Rectal smooth muscle tissue (tissue), 1 donor: ENCODE results near the gene NEK6.

Experiments
- H3K27ac ChIP-seq: one replicate; pipeline ENCODE4 v1.7.0; 2013; ENCODE audit warnings: low read depth, low read length, inconsistent platforms
- H3K27me3 ChIP-seq: one replicate; pipeline ENCODE4 v1.7.0; 2013; ENCODE audit warnings: low read length; ENCODE audit not compliant: control insufficient read depth, insufficient read depth
- H3K36me3 ChIP-seq: one replicate; pipeline ENCODE4 v1.7.0; 2013; ENCODE audit warnings: low read length; ENCODE audit not compliant: control insufficient read depth, insufficient read depth
- H3K4me1 ChIP-seq: one replicate; pipeline ENCODE4 v1.7.0; 2013; ENCODE audit warnings: low read length; ENCODE audit not compliant: control insufficient read depth, insufficient read depth
- H3K4me3 ChIP-seq: one replicate; pipeline ENCODE4 v1.7.0; 2013; ENCODE audit warnings: low read length
- H3K9ac ChIP-seq: one replicate; pipeline ENCODE4 v1.7.0; 2013; ENCODE audit warnings: low read length

The NEK6 gene

DNA sequence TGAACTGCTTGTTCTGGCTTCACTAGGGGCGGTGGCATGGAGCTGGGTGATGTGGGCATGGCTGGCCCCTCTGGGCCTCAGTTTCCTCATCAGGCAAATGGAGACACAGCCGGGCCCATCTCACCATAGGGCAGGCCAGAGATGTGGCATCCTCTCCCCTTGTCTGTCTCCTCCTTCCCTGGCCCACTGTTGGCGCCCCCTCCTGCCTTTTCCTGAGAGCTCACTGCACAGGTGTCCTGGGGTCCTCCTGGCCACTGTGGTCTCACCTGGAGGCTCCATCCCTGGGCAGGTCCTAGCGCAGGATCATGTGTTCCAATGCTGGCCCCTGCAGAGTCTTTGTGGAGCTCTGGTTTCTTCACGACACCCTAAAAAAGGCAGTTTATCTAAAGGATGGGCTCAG is 53.5 kb downstream of the NEK6 start:
- Histone ChIP-seq H3K27me3 (no peaks in the 10 kb centered on the region), H3K36me3 (peaks cover 2% of the 10 kb centered on the region)

DNA sequence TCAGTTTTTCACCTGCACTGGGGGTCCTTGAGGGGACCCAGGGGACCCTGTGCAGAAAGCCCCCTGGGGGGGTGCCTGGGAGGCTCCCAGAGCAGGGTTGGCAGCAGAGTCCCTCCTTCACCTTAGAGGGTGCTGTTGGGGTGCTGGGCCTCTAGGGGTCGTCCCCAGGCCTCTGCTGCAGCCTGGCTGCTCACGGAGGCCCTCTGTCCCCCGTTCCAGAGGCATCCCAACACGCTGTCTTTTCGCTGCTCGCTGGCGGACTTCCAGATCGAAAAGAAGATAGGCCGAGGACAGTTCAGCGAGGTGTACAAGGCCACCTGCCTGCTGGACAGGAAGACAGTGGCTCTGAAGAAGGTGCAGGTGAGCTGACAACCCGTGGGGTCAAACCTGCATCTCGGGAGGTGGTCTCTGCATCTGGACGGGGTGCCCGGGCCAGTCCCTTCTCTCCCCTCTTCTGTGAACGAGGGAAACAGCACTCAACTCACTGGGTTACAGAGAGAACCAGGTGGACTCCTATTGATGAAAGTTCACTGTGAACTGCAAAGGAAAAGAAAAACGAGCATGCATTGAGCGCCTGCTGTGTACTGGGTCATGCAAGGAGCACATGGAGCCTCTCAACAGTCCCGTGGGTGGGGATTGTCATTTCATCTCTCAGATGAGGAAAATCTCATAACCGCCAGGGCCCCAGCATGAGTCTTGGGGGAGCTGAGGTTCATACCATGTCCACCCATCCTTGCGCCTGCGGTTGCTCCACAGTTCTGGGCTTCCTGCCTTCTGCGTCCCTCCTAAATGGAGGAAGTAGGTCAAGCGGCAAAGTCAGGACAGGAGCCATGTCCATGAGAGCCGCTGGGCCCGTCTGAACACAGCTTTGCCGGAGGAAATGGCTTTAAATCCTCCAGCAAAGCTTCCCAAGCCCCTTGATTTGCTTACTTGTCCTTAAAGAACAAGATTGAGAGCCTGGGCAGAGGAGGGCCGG is 54.8 kb downstream of the NEK6 start:
- Histone ChIP-seq H3K27ac (no peak overlapping the region), H3K4me3 (no peak overlapping the region), H3K4me1 (no peaks in the 10 kb centered on the region), H3K27me3 (no peaks in the 10 kb centered on the region), H3K36me3 (peaks cover 9% of the 10 kb centered on the region), H3K9ac (no peak overlapping the region)

More for the DNA sequence above, 53.5 kb downstream of the NEK6 start:
- Histone ChIP-seq H3K4me3 (no peak overlapping the region), H3K4me1 (no peaks in the 10 kb centered on the region), H3K27ac (no peak overlapping the region), H3K9ac (no peak overlapping the region)

- peaks cover 10% of the 10 kb centered on the region for H3K36me3 ChIP-seq
- no peaks in the 10 kb centered on the region for H3K4me1 ChIP-seq
- no peak overlapping the region for H3K9ac ChIP-seq
Observed at GRCh38 chr9:124313940-124314339, 56.2 kb downstream of the NEK6 start.

DNA sequence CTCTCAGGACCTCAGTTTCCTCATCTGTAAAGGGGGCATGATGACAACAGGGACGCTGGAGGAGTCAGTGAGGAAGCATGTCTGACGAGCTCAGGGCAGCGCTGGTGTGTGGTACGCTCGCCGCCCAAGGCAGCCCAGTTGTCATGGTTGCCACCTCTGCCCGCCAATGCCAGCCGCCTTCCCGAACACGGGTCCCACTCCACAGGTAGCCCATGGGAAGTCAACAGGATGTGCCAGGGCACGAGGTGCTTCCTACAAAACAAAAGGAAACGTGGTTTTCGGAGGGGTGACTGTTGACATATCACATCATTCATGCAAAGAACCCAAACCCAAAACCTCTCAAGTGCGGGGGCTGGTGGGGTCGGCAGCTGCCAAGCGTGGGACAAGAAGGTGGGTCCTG is 58.1 kb downstream of the NEK6 start:
- H3K27ac ChIP-seq = no peak overlapping the region
- no peak overlapping the region for H3K4me3 ChIP-seq
- no peaks in the 10 kb centered on the region for H3K4me1 ChIP-seq
- peaks cover under 1% of the 10 kb centered on the region for H3K27me3 ChIP-seq
- H3K36me3 ChIP-seq = peaks cover 10% of the 10 kb centered on the region
- no peak overlapping the region for H3K9ac ChIP-seq

More at GRCh38 chr9:124313940-124314339, 56.2 kb downstream of the NEK6 start:
- Histone ChIP-seq H3K27ac (no peak overlapping the region), H3K27me3 (no peaks in the 10 kb centered on the region), H3K4me3 (no peak overlapping the region)

- Histone ChIP-seq H3K27ac (no peak overlapping the region), H3K4me1 (no peaks in the 10 kb centered on the region), H3K4me3 (no peak overlapping the region), H3K9ac (no peak overlapping the region), H3K36me3 (peaks cover 11% of the 10 kb centered on the region), H3K27me3 (peaks cover 3% of the 10 kb centered on the region)
Observed at GRCh38 chr9:124320062-124320973, 62.6 kb downstream of the NEK6 start.

DNA sequence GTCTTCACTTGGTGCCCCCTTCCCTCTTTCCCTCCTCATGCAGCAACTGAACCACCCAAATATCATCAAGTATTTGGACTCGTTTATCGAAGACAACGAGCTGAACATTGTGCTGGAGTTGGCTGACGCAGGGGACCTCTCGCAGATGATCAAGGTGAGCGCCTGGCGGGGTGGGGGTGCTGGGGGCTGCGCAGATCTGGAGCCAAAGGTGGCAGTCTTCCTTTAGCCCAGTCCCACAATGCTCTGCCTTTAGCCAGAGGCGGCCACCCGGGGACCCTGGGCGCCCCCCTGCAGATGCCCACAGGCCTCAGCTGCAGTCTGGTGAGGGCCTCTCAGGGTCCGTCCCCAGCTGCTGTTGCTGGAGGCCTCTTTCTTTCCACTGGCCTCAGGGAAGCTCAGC is 63.7 kb downstream of the NEK6 start:
- no peak overlapping the region for H3K9ac ChIP-seq
- peaks cover 3% of the 10 kb centered on the region for H3K27me3 ChIP-seq
- no peak overlapping the region for H3K27ac ChIP-seq
- no peak overlapping the region for H3K4me3 ChIP-seq
- no peaks in the 10 kb centered on the region for H3K4me1 ChIP-seq
- H3K36me3 ChIP-seq = peaks cover 10% of the 10 kb centered on the region

DNA sequence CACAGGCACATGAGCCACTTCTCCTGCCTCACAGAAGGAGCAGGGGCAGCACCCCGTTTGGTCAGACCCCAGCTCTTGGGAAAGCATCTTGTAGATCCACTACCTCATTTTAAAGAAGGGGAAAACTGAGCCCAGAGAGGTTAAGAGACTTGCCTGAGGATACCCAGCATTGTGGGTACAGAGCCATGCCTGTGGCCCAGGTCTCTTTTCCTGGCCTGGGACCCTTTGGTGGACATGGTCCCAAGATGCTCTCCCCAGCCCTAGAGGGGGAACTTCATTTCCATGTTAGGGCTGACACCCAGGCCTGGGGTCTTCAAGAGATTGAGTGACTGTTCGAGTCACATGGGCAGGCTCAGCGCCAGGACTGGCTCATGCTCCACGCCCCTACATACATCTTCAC is 64.2 kb downstream of the NEK6 start:
- Histone ChIP-seq H3K27ac (no peak overlapping the region), H3K4me3 (no peak overlapping the region), H3K36me3 (peaks cover 7% of the 10 kb centered on the region), H3K27me3 (peaks cover 3% of the 10 kb centered on the region), H3K4me1 (no peaks in the 10 kb centered on the region), H3K9ac (no peak overlapping the region)

DNA sequence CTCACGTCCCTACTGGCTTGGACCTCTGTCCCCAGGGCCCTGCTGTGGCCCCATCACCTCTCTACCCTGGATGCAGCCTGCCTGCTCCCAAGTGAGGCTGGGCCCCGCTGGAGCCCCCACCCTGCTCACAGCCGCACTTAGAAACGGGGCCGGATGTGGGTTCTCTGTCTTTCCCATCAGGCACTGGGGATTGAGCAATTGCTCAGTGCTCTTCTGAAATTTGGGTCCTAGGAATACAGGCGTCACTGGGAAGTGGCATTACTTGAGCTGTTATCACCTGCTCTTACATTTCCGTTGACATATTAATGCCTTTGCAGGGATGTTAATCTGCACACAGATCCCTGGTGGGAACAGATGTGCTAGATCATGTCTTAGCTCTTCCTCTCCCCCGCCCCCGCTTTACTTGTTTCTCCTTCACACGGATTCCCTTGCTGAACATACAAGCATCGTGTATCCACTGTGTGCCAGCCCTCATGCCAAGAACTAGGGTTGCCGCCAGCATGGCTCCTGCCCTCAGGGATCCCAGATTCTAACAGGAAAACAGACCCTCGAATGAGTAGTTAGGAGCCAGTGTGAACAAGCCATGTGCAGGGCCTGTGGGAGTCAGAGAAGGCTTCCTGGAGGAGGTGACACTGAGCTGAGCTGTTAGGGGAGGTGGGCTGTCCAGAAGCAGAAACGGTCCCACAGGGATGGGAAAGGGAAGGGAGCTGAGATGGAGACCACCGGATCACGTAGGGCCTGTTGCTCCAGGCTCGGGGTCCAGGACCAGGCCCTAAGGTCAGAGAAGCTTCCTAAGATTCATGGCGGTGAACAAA is 65.1 kb downstream of the NEK6 start:
- peaks cover 3% of the 10 kb centered on the region for H3K27me3 ChIP-seq
- H3K4me1 ChIP-seq = no peaks in the 10 kb centered on the region
- no peak overlapping the region for H3K9ac ChIP-seq
- no peak overlapping the region for H3K27ac ChIP-seq
- peaks cover 12% of the 10 kb centered on the region for H3K36me3 ChIP-seq
- H3K4me3 ChIP-seq = no peak overlapping the region

DNA sequence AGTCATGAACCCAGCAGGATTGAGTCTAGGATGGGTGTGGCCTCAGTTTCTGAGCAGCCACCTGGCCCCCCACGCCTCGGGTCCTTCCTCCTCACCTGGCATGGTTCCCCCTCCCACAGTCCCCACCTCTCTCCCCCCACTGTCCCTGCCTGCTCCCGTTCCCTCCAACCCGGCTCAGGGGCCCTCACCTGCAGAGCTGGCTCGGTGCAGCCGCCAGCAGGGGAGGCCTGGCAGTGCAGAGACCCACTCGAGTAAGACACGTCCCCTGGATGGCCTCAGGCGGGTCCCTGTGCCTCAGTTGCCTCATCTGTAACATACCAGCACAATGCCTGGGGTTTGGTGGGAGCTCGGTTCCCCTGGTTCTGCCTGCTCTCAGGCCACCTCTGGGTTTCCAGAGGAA is 66.2 kb downstream of the NEK6 start:
- no peak overlapping the region for H3K27ac ChIP-seq
- H3K4me3 ChIP-seq = no peak overlapping the region
- H3K9ac ChIP-seq = no peak overlapping the region
- H3K4me1 ChIP-seq = no peaks in the 10 kb centered on the region
- H3K27me3 ChIP-seq = peaks cover 3% of the 10 kb centered on the region
- peaks cover 13% of the 10 kb centered on the region for H3K36me3 ChIP-seq

GRCh38 chr9:124325816-124326215 is 68.1 kb downstream of the NEK6 start:
- Histone ChIP-seq H3K36me3 (peaks cover 19% of the 10 kb centered on the region), H3K4me3 (no peak overlapping the region), H3K9ac (no peak overlapping the region), H3K4me1 (no peaks in the 10 kb centered on the region), H3K27me3 (peaks cover 3% of the 10 kb centered on the region), H3K27ac (no peak overlapping the region)

- no peak overlapping the region for H3K4me3 ChIP-seq
- H3K9ac ChIP-seq = no peak overlapping the region
- H3K36me3 ChIP-seq = peaks cover 19% of the 10 kb centered on the region
- no peak overlapping the region for H3K27ac ChIP-seq
- H3K27me3 ChIP-seq = no peaks in the 10 kb centered on the region
- H3K4me1 ChIP-seq = no peaks in the 10 kb centered on the region
Observed at GRCh38 chr9:124326378-124326777, 68.6 kb downstream of the NEK6 start.

DNA sequence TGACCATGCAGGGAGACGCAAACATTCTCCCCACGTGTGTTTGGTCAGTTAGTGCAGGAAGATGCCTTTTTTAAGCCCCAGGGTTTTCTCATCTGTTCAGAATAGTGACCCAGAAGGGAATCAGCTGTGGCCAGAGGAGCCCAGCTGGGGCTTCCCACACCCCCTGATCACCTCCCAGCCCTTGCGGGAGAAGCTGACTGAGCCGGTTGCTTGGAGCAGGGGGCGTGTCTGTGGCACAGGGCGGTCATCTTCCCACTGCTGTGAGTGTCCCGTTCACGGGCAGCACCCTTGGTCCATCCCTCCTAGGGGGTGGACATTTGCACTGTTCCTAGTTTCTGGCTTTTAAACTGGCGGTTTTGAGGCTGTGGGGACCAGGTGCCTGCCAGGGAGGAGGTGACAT is 69.7 kb downstream of the NEK6 start:
- H3K4me3 ChIP-seq = no peak overlapping the region
- H3K27me3 ChIP-seq = no peaks in the 10 kb centered on the region
- no peak overlapping the region for H3K9ac ChIP-seq
- no peaks in the 10 kb centered on the region for H3K4me1 ChIP-seq
- peaks cover 21% of the 10 kb centered on the region for H3K36me3 ChIP-seq
- H3K27ac ChIP-seq = no peak overlapping the region
